GM21619 (cell line): ENCODE results near the gene CDHR1.

Experiments
- ATAC-seq: cut with Tn5 transposase; IDR thresholded peaks from one replicate; pipeline ENCODE4 v1.9.1; 2021; ENCODE audit not compliant: unreplicated experiment

Gene CDHR1

GRCh38 chr10:84198206-84198915 is 4.0 kb downstream of the CDHR1 start:
- ATAC-seq = no peak

- ATAC-seq = no peak
These were observed 6.4 kb downstream of the CDHR1 start for GRCh38 chr10:84200537-84201243.

- ATAC-seq = no peak
These were observed 6.9 kb downstream of the CDHR1 start for GRCh38 chr10:84201244-84201606.

- ATAC-seq = no peak
These were observed 7.3 kb downstream of the CDHR1 start for GRCh38 chr10:84201682-84202081.

GRCh38 chr10:84202349-84202748 is 8.0 kb downstream of the CDHR1 start:
- ATAC-seq = no peak

- ATAC-seq = peak; percentile 58
These were observed 9.8 kb downstream of the CDHR1 start for GRCh38 chr10:84204122-84204521.

- no peak for ATAC-seq
These were observed 10.3 kb downstream of the CDHR1 start for GRCh38 chr10:84204610-84205009.

- ATAC-seq = peak; percentile 78
These were observed 10.9 kb downstream of the CDHR1 start for GRCh38 chr10:84205049-84205852.

- no peak for ATAC-seq
These were observed 11.7 kb downstream of the CDHR1 start for GRCh38 chr10:84205853-84206525.

- no peak for ATAC-seq
These were observed 13.7 kb downstream of the CDHR1 start for GRCh38 chr10:84208023-84208422.

- no peak for ATAC-seq
These were observed 17.2 kb downstream of the CDHR1 start for GRCh38 chr10:84211566-84211965.

- ATAC-seq = no peak
These were observed 17.7 kb downstream of the CDHR1 start for GRCh38 chr10:84212014-84212413.

- ATAC-seq = no peak
These were observed 18.7 kb downstream of the CDHR1 start for GRCh38 chr10:84213076-84213475.

GRCh38 chr10:84214046-84214572 is 19.8 kb downstream of the CDHR1 start:
- ATAC-seq = no peak

- ATAC-seq = peak; percentile 92
These were observed 20.4 kb downstream of the CDHR1 start for GRCh38 chr10:84214612-84215235.

- no peak for ATAC-seq
These were observed 22.5 kb downstream of the CDHR1 start for GRCh38 chr10:84216834-84217233.

- no peak for ATAC-seq
These were observed 23.4 kb downstream of the CDHR1 start for GRCh38 chr10:84217746-84218145.

GRCh38 chr10:84221916-84222315 is 27.6 kb downstream of the CDHR1 start:
- no peak for ATAC-seq

GRCh38 chr10:84224411-84225028 is 30.2 kb downstream of the CDHR1 start:
- no peak for ATAC-seq
